HG03565 (cell line): Measurements from ENCODE around the gene PHAF1.

Source experiments
- ATAC-seq: cut with Tn5 transposase; IDR thresholded peaks from one replicate; pipeline ENCODE4 v1.9.1; 2021; ENCODE audit warnings: mild to moderate bottlenecking, moderate library complexity; ENCODE audit not compliant: unreplicated experiment

Gene PHAF1

DNA sequence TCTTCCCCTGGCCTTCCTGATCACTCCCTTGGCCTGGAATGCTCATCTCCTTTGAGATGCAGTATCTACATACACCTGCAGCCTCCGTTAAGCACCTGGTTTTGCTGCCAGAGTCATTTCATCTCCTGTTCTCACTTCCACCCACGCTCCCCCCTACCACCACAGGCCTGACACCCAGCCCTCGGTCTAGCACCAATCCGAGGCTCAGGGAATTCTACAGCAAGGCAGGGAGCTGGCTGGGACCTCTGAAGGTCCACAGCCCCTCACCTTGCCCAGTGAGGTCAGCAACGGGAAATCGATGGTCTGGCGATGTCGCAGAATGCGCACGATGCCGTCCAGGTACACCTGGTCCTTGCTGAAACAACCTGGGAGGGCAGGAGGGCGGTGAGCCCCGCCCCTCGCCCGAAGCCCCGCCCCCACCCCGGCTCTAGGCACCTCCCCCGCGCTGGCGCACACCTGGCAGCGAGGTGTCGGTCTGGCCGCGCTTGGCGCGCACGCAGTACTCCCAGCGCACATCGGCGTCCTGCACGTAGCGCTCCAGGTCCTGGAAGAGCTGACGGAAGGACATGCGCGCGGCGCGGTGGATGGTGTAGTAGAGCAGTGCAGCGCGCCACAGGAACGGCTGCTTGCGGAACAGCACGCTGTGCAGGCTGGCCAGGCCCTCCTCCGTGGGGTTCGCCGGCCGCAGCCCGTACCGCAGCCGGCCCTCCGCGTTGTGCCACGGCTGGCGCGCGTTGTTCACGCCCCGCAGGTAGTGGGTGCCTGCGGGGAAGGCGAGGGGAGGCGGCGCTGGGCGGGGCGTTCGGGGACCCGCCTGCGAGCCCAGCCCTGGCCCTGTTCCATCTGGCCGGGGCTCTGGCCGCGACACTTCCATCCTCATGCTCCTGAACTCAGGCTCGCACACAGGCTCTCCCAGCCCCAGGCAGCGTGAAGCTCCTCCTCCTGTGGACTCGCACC lies 68.3 kb downstream of the PHAF1 start:
- no peak for ATAC-seq

DNA sequence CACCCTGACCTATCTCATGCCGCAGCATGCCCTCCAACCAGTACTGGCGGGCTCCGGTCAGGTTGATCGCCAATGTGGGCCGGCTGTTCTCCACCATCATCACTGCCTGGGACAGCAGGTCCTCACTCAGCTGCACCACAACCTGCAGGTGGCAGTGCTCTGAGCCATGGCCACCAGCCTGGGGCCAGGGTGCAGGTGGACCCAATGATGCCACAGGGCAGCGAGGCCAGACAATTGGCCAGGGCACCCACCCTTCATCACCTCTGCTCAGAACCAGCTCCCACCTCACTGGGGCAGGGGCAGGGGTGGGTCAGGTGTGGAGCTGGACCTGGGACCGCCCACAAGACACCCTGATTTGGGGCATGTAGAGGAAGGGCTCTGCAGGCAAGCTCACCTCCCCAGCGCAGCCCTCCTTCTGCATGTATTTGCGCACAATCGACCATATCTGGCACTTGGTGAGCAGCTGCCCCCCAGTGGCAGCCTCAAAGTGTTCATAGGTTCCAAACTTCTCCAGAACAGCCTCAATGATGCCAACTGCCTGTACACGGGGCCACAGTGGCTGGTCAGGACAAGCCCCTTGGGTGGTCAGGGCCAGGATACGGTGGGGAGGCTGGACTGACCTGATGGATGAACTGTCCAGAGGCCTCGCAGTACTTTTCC lies 69.8 kb downstream of the PHAF1 start:
- ATAC-seq: no peak

DNA sequence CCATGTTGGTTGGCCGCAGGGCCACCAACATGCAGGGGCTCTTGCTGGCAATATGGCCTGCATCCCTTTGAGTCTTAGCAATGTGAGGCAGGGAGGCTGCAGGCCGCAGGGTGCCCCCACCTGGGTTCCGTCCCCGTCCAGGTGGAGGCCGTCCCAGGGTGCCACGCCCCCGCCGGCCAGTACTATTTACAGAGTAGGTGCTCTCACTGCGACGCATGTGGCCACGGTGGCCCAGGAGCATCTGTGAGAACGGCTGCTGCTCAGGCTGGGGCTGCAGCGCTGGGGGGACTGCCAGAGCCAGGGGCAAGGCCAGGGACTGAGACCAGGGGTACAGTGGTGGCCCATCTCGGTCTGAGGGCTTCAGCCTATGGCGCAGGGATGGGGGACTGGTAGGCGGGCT lies 70.4 kb downstream of the PHAF1 start:
- no peak for ATAC-seq

DNA sequence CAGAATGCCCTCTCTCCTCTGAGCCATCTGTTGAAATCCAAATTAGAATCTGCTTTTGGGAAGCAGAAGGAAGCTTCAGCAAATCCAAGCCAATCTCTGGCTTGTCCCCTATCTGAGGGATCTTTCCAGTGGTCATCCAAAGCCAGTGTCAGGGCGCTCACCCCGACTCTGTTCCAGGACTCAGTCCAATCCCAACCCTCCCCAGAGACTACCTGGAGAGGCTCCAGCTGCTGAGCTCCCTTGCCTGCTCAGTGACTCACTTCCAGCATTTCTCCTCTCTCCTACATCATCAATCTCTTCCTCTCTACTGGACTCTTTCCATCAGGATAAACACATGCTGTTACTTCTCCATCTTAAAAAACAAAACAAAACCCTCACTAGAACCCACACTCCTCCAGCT lies 71.6 kb downstream of the PHAF1 start:
- no peak for ATAC-seq

DNA sequence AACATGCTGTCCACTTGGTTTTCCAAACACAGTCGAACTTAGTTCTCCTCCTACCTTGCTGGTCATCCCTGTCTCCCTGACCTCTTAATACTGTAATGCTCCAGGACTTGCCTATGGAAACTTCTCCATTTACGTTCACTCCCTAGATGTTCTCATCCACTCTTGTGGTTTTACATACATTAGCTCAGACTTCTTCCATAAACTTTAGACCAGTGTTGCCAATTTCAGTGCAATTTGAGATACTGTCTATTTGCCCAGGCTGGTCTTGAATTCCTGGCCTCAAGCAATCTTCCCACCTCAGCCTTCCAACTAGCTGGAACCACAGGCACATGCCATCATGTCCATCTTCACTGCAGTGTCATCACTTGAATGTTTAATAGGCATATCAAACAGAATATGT lies 72.5 kb downstream of the PHAF1 start:
- ATAC-seq: no peak

DNA sequence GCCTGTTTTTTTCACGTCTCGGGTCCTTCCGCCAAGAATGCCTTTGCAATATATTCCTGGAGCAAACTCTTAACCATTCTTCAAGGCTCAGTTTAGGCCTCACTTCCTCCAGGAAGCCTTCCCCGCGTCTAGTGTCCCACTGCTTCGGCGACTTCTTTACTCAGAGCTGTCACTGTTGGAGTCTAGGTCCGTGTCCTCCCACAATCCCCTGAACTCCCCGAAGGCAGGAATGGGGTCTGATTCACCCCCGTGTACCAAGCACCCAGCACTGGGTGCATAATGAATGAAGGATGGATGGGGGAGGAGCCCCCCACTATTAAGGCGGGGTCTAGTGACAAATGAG lies 73.5 kb downstream of the PHAF1 start:
- no peak for ATAC-seq

DNA sequence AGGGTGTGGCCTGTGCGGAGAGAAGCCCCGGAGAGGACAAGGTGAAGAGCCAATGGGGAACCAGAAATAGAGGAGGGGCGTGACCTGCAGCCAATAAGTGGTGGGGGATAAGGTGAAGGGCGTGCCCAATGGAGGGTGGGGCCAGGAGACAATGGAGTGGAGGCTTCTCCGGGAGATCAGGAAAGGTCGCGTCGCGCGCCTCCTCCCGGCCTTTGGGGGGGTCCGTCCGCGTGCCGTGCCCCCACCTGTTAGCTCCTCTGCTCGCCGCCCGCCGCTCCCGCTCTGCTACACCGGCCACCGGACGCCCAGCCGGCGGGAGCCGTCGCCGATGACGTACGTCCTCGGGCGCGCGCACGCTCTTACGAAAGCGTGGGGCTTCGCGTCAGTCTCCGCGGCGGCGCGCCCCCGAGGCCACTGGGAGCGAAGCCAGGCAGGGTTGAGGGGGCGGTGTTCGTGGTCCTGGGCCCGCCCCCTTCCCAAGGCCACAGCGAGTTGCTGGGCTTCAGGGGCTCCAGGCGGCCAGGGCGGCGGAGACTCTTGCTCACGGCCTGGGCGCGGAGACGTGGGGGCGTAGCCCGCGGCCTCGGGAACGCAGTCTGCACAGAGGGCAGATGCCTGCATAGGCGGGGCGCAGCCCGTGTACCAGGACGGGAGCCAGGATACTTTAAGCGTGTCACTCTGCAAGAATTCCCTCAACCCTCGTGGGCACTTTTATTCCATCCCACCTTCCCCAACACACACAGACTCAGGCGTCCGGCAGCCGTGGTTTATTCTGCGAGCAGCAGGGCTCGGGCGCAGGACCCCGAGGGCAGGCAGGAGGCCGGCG lies 74.1 kb downstream of the PHAF1 start, which contains the start of gene MATCAP1:
Gene MATCAP1 (minus strand): TSS at position 337 of the 826 bp plus-strand sequence. CDS start 3,353 bp downstream, outside the sequence.
- ATAC-seq: peak; percentile 76

DNA sequence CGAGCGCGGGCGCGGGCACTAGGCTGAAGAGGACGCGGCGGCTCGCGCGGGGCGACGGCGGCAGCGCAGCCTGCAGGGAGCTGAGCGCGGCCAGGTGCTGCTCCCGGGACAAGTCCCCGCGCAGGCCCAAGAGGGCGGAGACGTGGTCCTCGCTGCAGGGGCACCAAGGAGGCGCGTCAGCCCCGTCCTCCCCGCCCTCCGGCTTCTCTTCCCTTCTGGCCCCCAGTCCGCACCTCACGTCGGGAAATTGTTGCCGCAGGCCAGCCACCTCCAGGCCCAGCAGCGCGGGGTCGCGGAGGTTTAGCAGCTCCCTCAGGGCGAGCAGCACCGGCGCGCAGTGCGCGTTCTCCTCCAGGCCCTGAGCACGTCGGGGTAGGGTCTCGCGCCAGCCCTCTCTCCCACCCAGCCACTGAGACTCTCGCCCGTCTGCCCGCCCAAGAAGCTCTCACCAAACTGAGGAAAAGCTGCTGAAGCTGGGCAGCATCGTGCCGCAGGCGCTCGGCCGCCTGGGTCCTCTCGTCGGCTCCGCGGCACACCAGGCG lies 74.8 kb downstream of the PHAF1 start:
- ATAC-seq: no peak

DNA sequence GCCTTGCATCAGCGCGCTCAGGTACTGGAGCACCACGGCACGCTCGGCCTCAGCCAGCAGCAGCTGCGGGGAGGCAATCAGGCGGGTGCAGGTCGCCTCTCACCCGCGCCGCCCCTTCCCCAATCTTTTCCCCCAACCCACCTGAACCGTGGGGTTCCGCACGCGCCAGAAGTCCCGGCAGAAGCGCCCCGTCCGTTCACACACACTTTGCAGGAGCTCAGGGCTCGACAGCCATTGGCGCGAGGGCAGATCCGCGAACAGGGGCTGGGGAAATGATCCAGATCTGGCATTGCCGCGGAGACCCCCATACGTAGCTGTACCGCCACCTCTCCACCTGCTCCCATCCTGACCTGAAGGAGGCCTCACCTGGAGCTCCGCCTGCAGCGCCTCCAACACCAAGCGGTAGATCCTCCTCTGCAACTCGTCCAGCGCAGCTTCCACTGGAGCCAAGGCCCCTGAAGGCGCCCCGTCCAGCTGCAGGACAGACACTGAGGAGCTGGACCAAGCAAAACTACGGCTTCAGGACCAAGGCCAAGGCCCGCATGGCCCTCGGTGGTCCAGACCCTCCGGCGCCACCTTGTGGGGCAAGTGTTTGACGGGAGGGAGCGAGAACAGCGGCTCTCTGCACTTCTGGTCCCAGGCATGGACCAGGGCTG lies 75.4 kb downstream of the PHAF1 start:
- ATAC-seq: no peak

DNA sequence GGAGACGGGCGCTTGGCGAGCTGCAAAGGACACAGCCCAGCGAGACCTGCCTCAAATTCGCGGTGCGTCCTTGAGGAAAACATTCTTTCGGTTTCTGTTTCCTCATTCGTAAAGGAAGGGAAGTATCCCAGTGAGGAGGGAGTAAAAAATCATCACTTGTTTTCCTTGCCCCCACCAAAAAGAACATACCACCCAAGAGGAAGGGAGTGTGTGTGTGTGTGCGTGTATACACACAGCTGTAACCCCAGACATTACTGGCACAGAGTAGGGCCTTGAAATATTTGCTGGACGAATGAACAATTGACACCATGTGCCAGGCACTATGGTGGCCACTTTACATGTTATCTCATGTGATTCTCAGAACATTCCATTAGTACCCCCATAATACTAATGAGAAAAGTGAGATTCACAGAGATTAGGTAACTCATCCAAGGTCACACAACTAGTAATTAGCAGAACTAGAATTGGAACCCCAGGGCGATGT lies 76.0 kb downstream of the PHAF1 start:
- no peak for ATAC-seq

DNA sequence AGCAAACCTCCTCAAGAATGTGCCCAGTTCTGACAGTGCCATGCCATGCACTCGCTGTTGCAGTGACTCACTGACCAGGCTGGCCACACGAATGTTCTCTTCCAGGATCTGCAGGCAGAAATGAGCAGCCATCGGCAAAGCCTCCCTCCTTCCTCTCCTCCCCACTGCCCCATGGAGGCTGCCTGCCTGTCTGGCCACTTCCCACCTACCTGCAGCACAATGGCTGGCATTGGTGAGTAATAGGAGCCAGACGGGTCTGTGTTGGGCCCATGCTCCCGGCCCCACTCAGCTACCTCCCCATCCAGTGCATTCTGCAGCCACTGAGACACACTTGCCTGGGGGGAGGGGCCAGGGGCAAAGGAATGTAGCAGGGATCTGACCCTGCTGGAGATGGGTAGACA lies 76.8 kb downstream of the PHAF1 start:
- ATAC-seq: no peak

DNA sequence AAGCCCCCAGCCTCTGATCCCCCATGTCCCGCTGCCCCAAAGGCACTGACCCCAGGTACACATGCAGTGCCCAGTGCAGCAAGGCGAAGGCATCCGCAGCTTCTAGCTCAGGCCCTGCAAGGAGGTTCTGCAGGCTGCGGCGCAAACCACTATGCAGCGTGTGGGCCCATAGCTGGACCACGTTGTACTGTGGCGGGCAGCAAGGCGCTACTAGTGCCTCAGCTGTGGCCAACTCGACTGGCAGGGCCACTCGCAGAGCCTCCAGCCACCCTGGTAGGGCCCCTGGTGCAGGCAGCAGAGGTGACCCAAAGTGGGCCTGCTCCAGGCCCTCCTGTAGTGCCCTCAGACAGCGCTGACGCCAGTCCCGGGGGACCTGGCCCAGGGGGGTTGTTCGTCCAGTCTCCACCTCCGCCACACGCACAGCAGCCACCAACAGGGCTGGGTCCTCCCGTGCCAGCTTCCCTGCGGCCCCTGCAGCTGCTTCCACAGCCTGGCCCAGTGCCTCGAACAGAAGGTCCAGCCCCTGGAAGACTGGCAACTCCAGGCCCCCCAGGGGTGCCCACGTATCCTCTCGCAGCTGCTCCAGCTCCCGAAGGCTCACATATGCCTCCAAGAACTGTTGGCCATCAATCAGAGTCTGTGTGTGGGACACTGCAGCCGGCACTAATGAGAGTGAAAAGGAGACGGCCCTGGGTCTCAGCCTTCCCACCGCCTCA lies 77.6 kb downstream of the PHAF1 start:
- ATAC-seq: no peak

DNA sequence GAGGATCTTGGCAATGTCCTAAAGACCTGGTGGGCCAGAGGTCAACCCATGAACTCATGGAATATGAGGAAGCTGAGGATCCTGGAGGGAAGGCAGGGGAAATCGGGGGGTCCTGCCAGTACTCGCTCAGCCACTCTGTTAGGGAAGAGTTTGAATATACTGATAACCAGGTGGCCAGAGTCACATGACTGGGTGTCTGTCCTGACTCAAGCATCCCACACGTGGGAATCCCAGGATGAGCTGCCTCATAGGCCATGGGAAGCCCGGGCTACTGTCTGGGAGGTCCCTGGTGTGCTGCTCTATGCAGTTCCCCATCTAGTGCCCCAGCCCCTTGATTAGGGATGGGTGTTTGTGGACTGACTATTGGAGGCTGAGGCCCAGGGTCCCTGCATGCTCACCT lies 78.6 kb downstream of the PHAF1 start:
- ATAC-seq: no peak

DNA sequence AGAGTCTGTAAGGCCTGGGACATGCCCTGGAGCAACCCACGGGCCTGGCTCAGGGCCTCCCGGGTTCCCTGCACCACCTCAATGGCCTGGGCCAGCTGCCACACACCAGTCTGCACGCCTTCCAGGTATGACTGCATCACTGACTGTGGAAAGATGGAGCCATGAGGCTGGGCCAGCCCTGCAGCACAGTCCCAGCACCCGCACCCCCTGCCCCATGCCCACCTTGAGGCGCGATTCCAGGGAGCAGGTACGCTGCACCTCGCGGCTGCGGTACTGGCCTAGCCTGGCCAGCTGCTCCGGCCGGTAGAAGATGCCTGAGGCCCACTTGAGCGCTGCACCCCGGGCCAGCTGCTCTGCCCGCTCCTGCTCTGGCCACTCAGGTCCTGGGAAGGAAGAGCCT lies 79.1 kb downstream of the PHAF1 start:
- ATAC-seq: no peak

DNA sequence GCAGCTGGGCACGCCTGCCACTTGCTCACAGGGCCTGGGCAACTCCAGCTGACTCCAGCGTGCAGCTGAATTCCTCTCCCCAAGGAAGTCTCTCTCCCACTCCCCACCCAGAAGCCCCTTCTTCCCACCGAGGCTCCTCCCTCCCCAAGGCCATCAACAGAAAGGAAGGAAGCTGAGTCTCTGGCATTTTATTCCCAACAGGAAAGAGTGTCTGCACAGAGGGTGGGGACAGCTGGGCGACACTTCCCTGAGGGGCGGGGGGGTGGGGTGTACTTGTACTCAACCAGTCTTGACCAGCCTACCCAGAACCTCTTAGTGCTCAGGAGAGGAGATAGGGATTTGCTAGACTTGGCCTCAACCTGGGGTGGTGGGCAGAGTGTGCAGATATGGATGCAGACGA lies 80.3 kb downstream of the PHAF1 start, which contains the start of gene EXOC3L1:
Gene EXOC3L1 (minus strand): TSS at position 96 of the 400 bp plus-strand sequence. CDS start 460 bp downstream, outside the sequence.
- no peak for ATAC-seq

DNA sequence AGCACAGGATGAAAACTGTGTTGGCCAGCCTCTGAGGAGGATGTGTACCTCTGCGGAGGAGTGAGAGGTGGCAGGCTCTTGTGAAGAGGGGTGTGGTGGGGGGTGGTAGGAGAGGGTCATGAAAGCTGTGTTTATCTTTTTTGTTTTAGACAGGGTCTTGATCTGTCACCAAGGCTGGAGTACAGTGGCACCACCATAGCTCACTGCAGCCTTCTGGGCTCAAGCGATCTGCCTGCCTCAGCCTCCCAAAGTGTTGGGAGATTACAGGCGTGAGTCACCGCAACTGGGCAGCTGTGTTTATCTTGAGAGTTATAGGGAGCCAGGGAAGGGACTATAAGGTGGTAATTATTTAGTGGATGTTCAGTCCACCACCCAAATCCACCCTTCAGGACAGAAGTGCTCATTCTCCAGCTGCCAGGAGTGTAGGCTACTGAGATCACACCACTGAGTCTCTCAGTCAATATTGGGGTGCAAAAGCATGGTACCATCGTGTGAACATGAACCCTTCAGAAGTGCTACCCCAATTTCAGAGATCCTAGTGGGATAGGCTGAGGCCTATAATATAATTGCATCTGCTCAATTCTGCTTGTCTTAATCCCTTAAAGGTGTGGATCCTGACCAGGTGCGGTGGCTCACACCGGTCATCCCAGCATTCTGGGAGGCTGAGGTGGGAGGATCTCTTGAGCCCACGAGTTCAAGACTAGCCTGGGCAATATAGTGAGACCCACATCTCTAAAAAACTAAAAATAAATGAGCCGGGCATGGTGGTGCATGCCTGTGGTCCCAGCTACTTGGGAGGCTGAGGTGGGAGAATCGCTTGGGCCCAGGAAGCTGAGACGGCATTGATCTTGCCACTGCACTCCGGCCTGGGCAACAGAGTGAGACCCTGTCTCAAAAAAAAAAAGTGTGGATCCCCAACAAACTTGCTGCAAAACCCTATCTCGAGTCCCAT lies 81.0 kb downstream of the PHAF1 start:
- ATAC-seq: no peak

DNA sequence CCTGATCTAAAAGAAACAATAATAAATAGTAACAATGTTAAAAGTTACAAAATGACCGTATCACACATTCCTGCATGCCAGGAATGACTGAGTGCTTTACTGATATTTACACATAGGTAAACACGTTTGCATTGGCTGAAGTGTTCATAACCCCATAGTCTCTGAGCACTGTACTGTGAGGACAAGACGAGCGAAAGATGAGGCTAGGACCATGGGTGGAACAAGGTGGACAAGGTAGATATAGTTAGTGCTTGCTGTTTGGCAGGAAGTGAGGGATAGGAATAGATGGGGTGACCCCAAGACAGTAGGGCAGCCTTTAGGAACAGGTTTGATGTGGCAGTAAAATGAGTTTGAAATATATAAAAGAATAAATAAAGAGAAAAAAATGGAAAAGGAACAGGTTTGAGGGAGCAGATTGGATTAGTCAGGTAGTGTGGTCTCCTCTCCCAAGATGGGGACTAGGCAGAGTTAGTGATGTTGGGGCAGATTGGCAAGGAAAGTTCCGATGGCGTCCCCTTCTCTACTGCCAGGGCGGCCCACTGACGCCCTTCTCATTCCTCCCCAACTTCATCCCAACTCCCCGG lies 81.8 kb downstream of the PHAF1 start:
- no peak for ATAC-seq

DNA sequence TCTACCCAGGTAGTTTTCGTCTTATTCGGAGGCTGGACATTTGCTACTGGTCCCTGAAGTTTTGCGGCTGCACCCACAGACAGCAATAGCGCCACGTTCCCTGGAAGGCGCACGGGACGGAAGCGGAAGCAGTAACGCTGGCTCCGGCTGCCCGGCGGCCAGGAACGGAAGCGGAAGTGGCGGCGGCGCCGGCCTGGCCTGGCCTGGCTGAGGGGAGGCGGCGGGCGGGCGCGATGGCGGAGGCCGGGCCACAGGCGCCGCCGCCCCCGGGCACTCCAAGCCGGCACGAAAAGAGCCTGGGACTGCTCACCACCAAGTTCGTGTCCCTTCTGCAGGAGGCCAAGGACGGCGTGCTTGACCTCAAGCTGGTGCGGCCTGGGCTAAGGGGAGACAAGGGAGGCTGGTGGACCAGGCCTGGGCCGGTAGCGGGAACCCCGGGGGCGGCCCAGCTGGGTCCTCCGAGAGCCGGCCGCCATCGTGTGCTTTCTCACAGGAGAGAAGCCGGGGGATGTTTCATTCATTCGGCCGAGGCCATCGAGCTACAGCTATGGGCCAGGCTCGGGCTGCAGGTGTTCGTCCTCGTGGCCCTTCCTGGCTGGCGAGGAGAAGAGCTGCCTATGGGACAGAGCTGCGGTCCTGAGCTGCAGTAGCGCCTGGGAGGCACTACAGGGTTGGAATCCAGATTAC lies 82.4 kb downstream of the PHAF1 start, which contains the start of gene E2F4:
Gene E2F4 (plus strand): TSS at position 161 of the 687 bp plus-strand sequence. CDS start 73 bp downstream, at position 234.
- peak; percentile 76 for ATAC-seq
